WTC11 (cell line): Measurements from ENCODE around the gene GH1. TPM values are rescaled to one million over a fixed set of nuclear protein-coding genes. Genes with fewer than 3 reads are reported as not detected.
A peak's percentile ranks its signal among the peaks of the same experiment; 100 is the strongest.

Experiments used
- ATAC-seq: fragments of 200-7000 bp; cut with Tn5 transposase; 2 replicates; pipeline ENCODE4 v1.10.0; 2021; ENCODE audit warnings: mild to moderate bottlenecking, moderate library complexity
- CTCF ChIA-PET: fragments of 300-600 bp; sonication (Branson Sonifier 250); formaldehyde crosslinking; loops from one replicate; lab custom pipeline; 2021; ENCODE audit warnings: antibody characterized with exemption; lab: Charles Lee
- POLR2A ChIA-PET: fragments of 350-600 bp; sonication (Branson Sonifier 250); formaldehyde crosslinking; loops from one replicate; lab custom pipeline; 2021; ENCODE audit warnings: antibody characterized with exemption; lab: Charles Lee
- DNase-seq: peaks from one replicate; pipeline ENCODE4 v3.0.0; 2021; ENCODE audit warnings: low spot score
- H3K27ac Mint-ChIP-seq: 2 replicates; pipeline ENCODE4 v1.8.0; 2021; ENCODE audit warnings: mixed read lengths
- H3K27me3 Mint-ChIP-seq: 2 replicates; pipeline ENCODE4 v1.8.0; 2021; ENCODE audit warnings: low read depth, mild to moderate bottlenecking, moderate library complexity, mixed read lengths
- H3K36me3 Mint-ChIP-seq: 2 replicates; pipeline ENCODE4 v1.8.0; 2021; ENCODE audit warnings: mixed read lengths
- H3K4me1 Mint-ChIP-seq: 2 replicates; pipeline ENCODE4 v1.8.0; 2022; ENCODE audit warnings: mixed read lengths
- H3K4me3 Mint-ChIP-seq: 2 replicates; pipeline ENCODE4 v1.8.0; 2021; ENCODE audit warnings: mild to moderate bottlenecking, moderate library complexity, mixed read lengths
- H3K9me3 Mint-ChIP-seq: 2 replicates; pipeline ENCODE4 v1.8.0; 2021; ENCODE audit warnings: mixed read lengths
- CREM ChIP-seq: sonication (generic); formaldehyde crosslinking; IDR thresholded peaks from 2 replicates; pipeline ENCODE4 v1.8.1; 2022; ENCODE audit warnings: mild to moderate bottlenecking, missing genetic modification reagents, moderate library complexity
- CTCF ChIP-seq: fragments of 200-600 bp; IDR thresholded peaks from 2 replicates; pipeline ENCODE4 v1.8.0; 2022; ENCODE audit warnings: antibody characterized with exemption
- ERG ChIP-seq: fragments of 250-450 bp; sonication (Bioruptor Pico); IDR thresholded peaks from 2 replicates; pipeline ENCODE4 v1.8.0; 2021; ENCODE audit warnings: mild to moderate bottlenecking
- ETV6 ChIP-seq: sonication (generic); formaldehyde crosslinking; IDR thresholded peaks from 2 replicates; pipeline ENCODE4 v1.8.1; 2022; ENCODE audit warnings: mild to moderate bottlenecking, missing genetic modification reagents
- FOXP1 ChIP-seq: sonication (generic); formaldehyde crosslinking; IDR thresholded peaks from 2 replicates; pipeline ENCODE4 v1.8.0; 2022; ENCODE audit warnings: missing genetic modification reagents, mild to moderate bottlenecking, moderate library complexity, borderline replicate concordance
- HMGA2 ChIP-seq: fragments of 250-450 bp; sonication (Bioruptor Pico); IDR thresholded peaks from 2 replicates; pipeline ENCODE4 v1.4.0; 2021; ENCODE audit warnings: mild to moderate bottlenecking, moderate library complexity
- IRF2 ChIP-seq: sonication (generic); formaldehyde crosslinking; IDR thresholded peaks from 2 replicates; pipeline ENCODE4 v1.8.0; 2022; ENCODE audit warnings: low read depth, missing genetic modification reagents, borderline replicate concordance
- JUN ChIP-seq: sonication (generic); formaldehyde crosslinking; IDR thresholded peaks from 2 replicates; pipeline ENCODE4 v1.8.0; 2023; ENCODE audit warnings: mild to moderate bottlenecking, missing genetic modification reagents
- KAT7 ChIP-seq: sonication (generic); formaldehyde crosslinking; IDR thresholded peaks from 2 replicates; pipeline ENCODE4 v1.8.1; 2023; ENCODE audit warnings: missing genetic modification reagents, mild to moderate bottlenecking, borderline replicate concordance
- MXD4 ChIP-seq: fragments of 250-450 bp; sonication (Bioruptor Pico); IDR thresholded peaks from 2 replicates; pipeline ENCODE4 v1.8.0; 2021; ENCODE audit warnings: mild to moderate bottlenecking, moderate library complexity, borderline replicate concordance
- MYBL2 ChIP-seq: sonication (generic); formaldehyde crosslinking; IDR thresholded peaks from 2 replicates; pipeline ENCODE4 v1.8.1; 2023; ENCODE audit warnings: mild to moderate bottlenecking, moderate library complexity, missing genetic modification reagents
- NFATC4 ChIP-seq: fragments of 250-450 bp; sonication (Bioruptor Pico); IDR thresholded peaks from 2 replicates; pipeline ENCODE4 v1.9.0; 2021; ENCODE audit warnings: mild to moderate bottlenecking
- NFYB ChIP-seq: sonication (generic); formaldehyde crosslinking; conservative IDR thresholded peaks from 2 replicates; pipeline ENCODE4 v1.8.0; 2022; ENCODE audit warnings: low read depth, missing genetic modification reagents
- OVOL2 ChIP-seq: fragments of 250-450 bp; sonication (Bioruptor Pico); IDR thresholded peaks from 2 replicates; pipeline ENCODE4 v1.9.0; 2021; ENCODE audit warnings: mild to moderate bottlenecking, borderline replicate concordance
- SMAD4 ChIP-seq: sonication (generic); formaldehyde crosslinking; IDR thresholded peaks from 2 replicates; pipeline ENCODE4 v1.8.0; 2022; ENCODE audit warnings: mild to moderate bottlenecking, missing genetic modification reagents
- TCF7 ChIP-seq: sonication (generic); formaldehyde crosslinking; IDR thresholded peaks from 2 replicates; pipeline ENCODE4 v1.8.0; 2022; ENCODE audit warnings: mild to moderate bottlenecking, low read depth, missing genetic modification reagents, moderate library complexity
- TEAD4 ChIP-seq: sonication (generic); formaldehyde crosslinking; IDR thresholded peaks from 2 replicates; pipeline ENCODE4 v1.8.0; 2022; ENCODE audit warnings: mild to moderate bottlenecking, missing genetic modification reagents
- TP53 ChIP-seq: sonication (generic); formaldehyde crosslinking; IDR thresholded peaks from 2 replicates; pipeline ENCODE4 v1.8.1; 2023; ENCODE audit warnings: mild to moderate bottlenecking, missing genetic modification reagents
- ZNF396 ChIP-seq: fragments of 250-450 bp; sonication (Bioruptor Pico); IDR thresholded peaks from 2 replicates; pipeline ENCODE4 v1.8.0; 2021; ENCODE audit warnings: mild to moderate bottlenecking, moderate library complexity, borderline replicate concordance
- ZNF423 ChIP-seq: fragments of 250-450 bp; sonication (Bioruptor Pico); IDR thresholded peaks from 2 replicates; pipeline ENCODE4 v2.1.2; 2022; ENCODE audit warnings: mild to moderate bottlenecking, moderate library complexity
- total RNA-seq: library from RNA; stranded (reverse); gene quantifications from 3 replicates; pipeline ENCODE4 v1.2.3, GENCODE V29; 2021
- TF ChIP-seq, protein P1 (sequence below): sonication (generic); formaldehyde crosslinking; IDR thresholded peaks from 2 replicates; pipeline ENCODE4 v1.8.0; 2022; ENCODE audit warnings: mild to moderate bottlenecking, missing genetic modification reagents
- TF ChIP-seq, protein P2 (sequence below): sonication (generic); formaldehyde crosslinking; IDR thresholded peaks from 2 replicates; pipeline ENCODE4 v1.8.1; 2022; ENCODE audit warnings: low read depth, missing genetic modification reagents, borderline replicate concordance

The GH1 gene
- total RNA-seq, 1 experiment from 2014 or later = not detected

GRCh38 chr17:63942309-63942985, 23.8 kb upstream of the GH1 start:
- H3K4me1 Mint-ChIP-seq = peaks cover 2% of the 10 kb centered on the region
- H3K4me3 Mint-ChIP-seq = no peak overlapping the region
- ChIA-PET POLR2A (no interaction called here), CTCF (interaction anchor here (1.3 to 4.8 kb wide), 3 partner anchors 8 to 31 kb away, joined by 3 to 38 read pairs (median 5); partner anchors contain the start of genes CSHL1 and GH1)
- ATAC-seq (no peak), DNase-seq (no peak)
- peak overlapping the region; percentile 16; the same call in 1 of the 2 replicates for H3K27ac Mint-ChIP-seq
- no peaks in the 10 kb centered on the region for H3K27me3 Mint-ChIP-seq
- TF ChIP-seq OVOL2 (no peak), JUN (CRISPR knock-in tag) (no peak), IRF2 (CRISPR knock-in tag) (no peak), KAT7 (CRISPR knock-in tag) (no peak), NFATC4 (CRISPR knock-in tag) (no peak), FOXP1 (CRISPR knock-in tag) (no peak), SMAD4 (CRISPR knock-in tag) (no peak), ZNF396 (CRISPR knock-in tag) (no peak), NFYB (CRISPR knock-in tag) (no peak), TP53 (CRISPR knock-in tag) (no peak), CTCF (no peak), TEAD4 (CRISPR knock-in tag) (no peak), MXD4 (CRISPR knock-in tag) (no peak)
- TF ChIP-seq, protein P1, sequence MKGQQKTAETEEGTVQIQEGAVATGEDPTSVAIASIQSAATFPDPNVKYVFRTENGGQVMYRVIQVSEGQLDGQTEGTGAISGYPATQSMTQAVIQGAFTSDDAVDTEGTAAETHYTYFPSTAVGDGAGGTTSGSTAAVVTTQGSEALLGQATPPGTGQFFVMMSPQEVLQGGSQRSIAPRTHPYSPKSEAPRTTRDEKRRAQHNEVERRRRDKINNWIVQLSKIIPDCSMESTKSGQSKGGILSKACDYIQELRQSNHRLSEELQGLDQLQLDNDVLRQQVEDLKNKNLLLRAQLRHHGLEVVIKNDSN (CRISPR knock-in tag) = no peak
- TF ChIP-seq, protein P2, sequence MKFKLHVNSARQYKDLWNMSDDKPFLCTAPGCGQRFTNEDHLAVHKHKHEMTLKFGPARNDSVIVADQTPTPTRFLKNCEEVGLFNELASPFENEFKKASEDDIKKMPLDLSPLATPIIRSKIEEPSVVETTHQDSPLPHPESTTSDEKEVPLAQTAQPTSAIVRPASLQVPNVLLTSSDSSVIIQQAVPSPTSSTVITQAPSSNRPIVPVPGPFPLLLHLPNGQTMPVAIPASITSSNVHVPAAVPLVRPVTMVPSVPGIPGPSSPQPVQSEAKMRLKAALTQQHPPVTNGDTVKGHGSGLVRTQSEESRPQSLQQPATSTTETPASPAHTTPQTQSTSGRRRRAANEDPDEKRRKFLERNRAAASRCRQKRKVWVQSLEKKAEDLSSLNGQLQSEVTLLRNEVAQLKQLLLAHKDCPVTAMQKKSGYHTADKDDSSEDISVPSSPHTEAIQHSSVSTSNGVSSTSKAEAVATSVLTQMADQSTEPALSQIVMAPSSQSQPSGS (CRISPR knock-in tag) = no peak
- TF ChIP-seq, all 79 proteins: peak for 0
- Mint-ChIP-seq H3K9me3 (no peaks in the 10 kb centered on the region), H3K36me3 (no peaks in the 10 kb centered on the region; the same call in 1 of the 2 replicates)

- Mint-ChIP-seq H3K36me3 (no peaks in the 10 kb centered on the region; the same call in 1 of the 2 replicates), H3K9me3 (no peaks in the 10 kb centered on the region), H3K27ac (no peak overlapping the region), H3K4me1 (peaks cover 7% of the 10 kb centered on the region), H3K27me3 (no peaks in the 10 kb centered on the region), H3K4me3 (no peak overlapping the region)
- no peak for DNase-seq
- TF ChIP-seq SMAD4 (CRISPR knock-in tag) (no peak), HMGA2 (CRISPR knock-in tag) (no peak), ZNF423 (no peak), ETV6 (no peak)
- CTCF ChIA-PET = interaction anchor here (1.3 to 4.8 kb wide), 3 partner anchors 9 to 30 kb away, joined by 3 to 38 read pairs (median 5); partner anchors contain the start of genes CSHL1 and GH1
- POLR2A ChIA-PET = no interaction called here
- no peak for ATAC-seq
These were observed 23.1 kb upstream of the GH1 start for GRCh38 chr17:63941751-63942150.

GRCh38 chr17:63941162-63941561, 22.5 kb upstream of the GH1 start:
- CTCF ChIA-PET = interaction anchor here (1.1 to 4.8 kb wide), 3 partner anchors 9 to 49 kb away, joined by 3 to 38 read pairs (median 9); partner anchors contain the start of gene GH1
- TF ChIP-seq TCF7 (CRISPR knock-in tag) (no peak), CREM (CRISPR knock-in tag) (no peak), MYBL2 (CRISPR knock-in tag) (no peak), ZNF423 (no peak), ERG (CRISPR knock-in tag) (no peak), TEAD4 (CRISPR knock-in tag) (no peak)
- Mint-ChIP-seq H3K4me3 (no peak overlapping the region), H3K36me3 (no peaks in the 10 kb centered on the region; the same call in 1 of the 2 replicates), H3K27me3 (no peaks in the 10 kb centered on the region), H3K27ac (no peak overlapping the region), H3K9me3 (no peaks in the 10 kb centered on the region), H3K4me1 (peaks cover 7% of the 10 kb centered on the region)
- no peak for DNase-seq
- ATAC-seq = no peak
- POLR2A ChIA-PET = no interaction called here
